GM23248 (cell line): ENCODE data around the gene PREB. TPM values are rescaled to one million over a fixed set of nuclear protein-coding genes. Genes with fewer than 3 reads are reported as not detected.
A peak's percentile ranks its signal among the peaks of the same experiment; 100 is the strongest.

ENCODE experiments used
- DNase-seq: peaks from one replicate; pipeline ENCODE4 v3.0.0-alpha.2; 2015
- H2AFZ ChIP-seq: fragments of 200-600 bp; sonication (generic); 2 replicates; pipeline ENCODE4 v1.6.1; 2016; ENCODE audit warnings: antibody characterized with exemption
- H3F3A ChIP-seq: fragments of 200-600 bp; sonication (generic); 2 replicates; pipeline ENCODE4 v1.6.1; 2016; ENCODE audit warnings: mild to moderate bottlenecking, antibody characterized with exemption, mixed run types; ENCODE audit not compliant: insufficient read depth
- H3K27ac ChIP-seq: fragments of 200-600 bp; sonication (generic); 2 replicates; pipeline ENCODE4 v1.5.1; 2016; ENCODE audit warnings: mild to moderate bottlenecking
- H3K27me3 ChIP-seq: fragments of 200-600 bp; sonication (generic); replicated peaks from 2 replicates; pipeline ENCODE4 v1.6.1; 2016; ENCODE audit warnings: mild to moderate bottlenecking; ENCODE audit not compliant: insufficient read depth
- H3K36me3 ChIP-seq: fragments of 200-600 bp; sonication (generic); 2 replicates; pipeline ENCODE4 v1.6.1; 2016; ENCODE audit warnings: low read depth, mild to moderate bottlenecking
- H3K4me1 ChIP-seq: fragments of 200-600 bp; sonication (generic); 2 replicates; pipeline ENCODE4 v1.6.1; 2016; ENCODE audit warnings: mild to moderate bottlenecking; ENCODE audit not compliant: insufficient read depth
- H3K4me2 ChIP-seq: fragments of 200-600 bp; sonication (generic); one replicate; pipeline ENCODE4 v1.6.1; 2016; ENCODE audit warnings: mild to moderate bottlenecking; ENCODE audit not compliant: unreplicated experiment
- H3K4me3 ChIP-seq: fragments of 200-600 bp; sonication (generic); 2 replicates; pipeline ENCODE4 v1.5.1; 2016; ENCODE audit warnings: mild to moderate bottlenecking
- H3K79me2 ChIP-seq: fragments of 200-600 bp; sonication (generic); 2 replicates; pipeline ENCODE4 v1.6.1; 2016; ENCODE audit warnings: mild to moderate bottlenecking; ENCODE audit not compliant: insufficient read depth
- H3K9ac ChIP-seq: fragments of 200-600 bp; sonication (generic); 2 replicates; pipeline ENCODE4 v1.6.1; 2016; ENCODE audit warnings: mild to moderate bottlenecking
- H3K9me2 ChIP-seq: fragments of 200-600 bp; sonication (generic); 2 replicates; pipeline ENCODE4 v1.6.1; 2016; ENCODE audit warnings: mixed run types, mild to moderate bottlenecking, moderate library complexity; ENCODE audit not compliant: insufficient read depth
- H3K9me3 ChIP-seq: fragments of 200-600 bp; sonication (generic); one replicate; pipeline ENCODE4 v1.6.1; 2017; ENCODE audit warnings: low read depth
- H4K20me1 ChIP-seq: fragments of 200-600 bp; sonication (generic); 2 replicates; pipeline ENCODE4 v1.6.0; 2016; ENCODE audit not compliant: insufficient read depth
- EZH2 ChIP-seq: fragments of 200-600 bp; sonication (generic); IDR thresholded peaks from 2 replicates; pipeline ENCODE4 v1.6.1; 2018; ENCODE audit warnings: antibody characterized with exemption, mild to moderate bottlenecking; ENCODE audit not compliant: insufficient read depth, poor library complexity, severe bottlenecking
- EZH2phosphoT487 ChIP-seq: fragments of 200-600 bp; sonication (generic); IDR thresholded peaks from 2 replicates; pipeline ENCODE4 v1.6.1; 2018; ENCODE audit warnings: antibody characterized with exemption, moderate library complexity, mild to moderate bottlenecking, low read depth; ENCODE audit not compliant: insufficient read depth
- WGBS, 2 experiments: methylation state at CpG; one replicate each; pipeline ENCODE4 v1.1.6; 2015 to 2017; ENCODE audit warnings: low lambda C conversion rate in 2 of 2, low coverage in 1 of 2; ENCODE audit errors: missing lambda C conversion rate in 2 of 2; 5-methylcytosine and 5-hydroxymethylcytosine counted together
- in situ Hi-C: fragments of 300-500 bp; cut with MboI; formaldehyde crosslinking; loops from 2 replicates; pipeline ENCODE4 v1.15.0; 2020
- polyA plus RNA-seq: library from polyadenylated mRNA; unstranded; fragments of >200 nt; fragmentation: Nextera tagmentation; extraction: Ambion mirVana; gene quantifications from 2 replicates; pipeline ENCODE4 v1.2.1, GENCODE V29; 2016
- total RNA-seq: library from RNA; depleted of rRNA; stranded (reverse); fragments of >200 nt; shearing (Covaris generic); gene quantifications from 2 replicates; pipeline ENCODE4 v1.2.3, GENCODE V29; 2014

PREB gene
- total and polyA plus RNA-seq, 2 experiments from 2014 or later, result 45.0 to 52.2 TPM

- Histone ChIP-seq H3K9me3 (no peaks in the 10 kb centered on the region), H3K9me2 (no peaks in the 10 kb centered on the region), H3K36me3 (no peaks in the 10 kb centered on the region), H3K27me3 (0 out of 2 replicates have a peak, but pooled peaks cover 5% of the 10 kb centered on the region), H3K27ac (no peak overlapping the region), H4K20me1 (no peaks in the 10 kb centered on the region), H3K4me3 (no peak overlapping the region), H3K4me1 (no peaks in the 10 kb centered on the region), H3K4me2 (no peak overlapping the region), H3F3A (no peaks in the 10 kb centered on the region), H2AFZ (no peak overlapping the region), H3K79me2 (no peaks in the 10 kb centered on the region), H3K9ac (no peak overlapping the region)
- TF ChIP-seq EZH2 (no peak), EZH2phosphoT487 (no peak)
- 58% methylated on average over 9 of the region's 9 CpGs for WGBS, 2 experiments
- no peak for DNase-seq
- in situ Hi-C loops, result no loop called here
Measured at GRCh38 chr2:27155069-27155520, 20.7 kb upstream of the PREB start.

GRCh38 chr2:27154488-27154887 lies 20.1 kb upstream of the PREB start:
- TF ChIP-seq EZH2 (no peak), EZH2phosphoT487 (no peak)
- Histone ChIP-seq H2AFZ (no peak overlapping the region), H3K9me2 (no peaks in the 10 kb centered on the region), H3K27me3 (0 out of 2 replicates have a peak, but pooled peaks cover 5% of the 10 kb centered on the region), H3K4me2 (no peak overlapping the region), H3K4me3 (no peak overlapping the region), H3K36me3 (no peaks in the 10 kb centered on the region), H3K9ac (no peak overlapping the region), H3K4me1 (no peaks in the 10 kb centered on the region), H3K9me3 (no peaks in the 10 kb centered on the region), H3K27ac (no peak overlapping the region), H3K79me2 (no peaks in the 10 kb centered on the region), H3F3A (no peaks in the 10 kb centered on the region), H4K20me1 (no peaks in the 10 kb centered on the region)
- DNase-seq, result no peak
- WGBS, 2 experiments, result 75 to 77% methylated on average over 6 of the region's 6 CpGs
- in situ Hi-C loops, result no loop called here

- H3K4me2 ChIP-seq, result no peak overlapping the region
- H3F3A ChIP-seq, result no peaks in the 10 kb centered on the region
- no peaks in the 10 kb centered on the region for H4K20me1 ChIP-seq
- WGBS, 2 experiments, result 15 to 19% methylated on average over 2 of the region's 2 CpGs
- H3K4me3 ChIP-seq, result no peak overlapping the region
- H3K9me2 ChIP-seq, result no peaks in the 10 kb centered on the region
- in situ Hi-C loops, result no loop called here
- no peak overlapping the region for H3K27ac ChIP-seq
- H3K9me3 ChIP-seq, result no peaks in the 10 kb centered on the region
- no peaks in the 10 kb centered on the region for H3K4me1 ChIP-seq
- H2AFZ ChIP-seq, result no peak overlapping the region
- H3K27me3 ChIP-seq, result 0 out of 2 replicates have a peak, but pooled peaks cover 3% of the 10 kb centered on the region
- H3K36me3 ChIP-seq, result no peaks in the 10 kb centered on the region
- TF ChIP-seq EZH2phosphoT487, result no peak
- no peak for TF ChIP-seq EZH2
- DNase-seq, result peak; percentile 83
- H3K79me2 ChIP-seq, result no peaks in the 10 kb centered on the region
- H3K9ac ChIP-seq, result no peak overlapping the region
Measured at GRCh38 chr2:27152796-27153464, 18.5 kb upstream of the PREB start.

GRCh38 chr2:27152102-27152795 lies 17.8 kb upstream of the PREB start:
- Histone ChIP-seq H3K9me2 (no peaks in the 10 kb centered on the region), H3K27me3 (0 out of 2 replicates have a peak, but pooled peaks cover 3% of the 10 kb centered on the region), H3F3A (no peaks in the 10 kb centered on the region), H3K4me1 (no peaks in the 10 kb centered on the region), H3K9ac (no peak overlapping the region), H3K79me2 (no peaks in the 10 kb centered on the region), H3K9me3 (no peaks in the 10 kb centered on the region), H2AFZ (no peak overlapping the region), H3K27ac (no peak overlapping the region), H4K20me1 (no peaks in the 10 kb centered on the region), H3K36me3 (no peaks in the 10 kb centered on the region), H3K4me2 (no peak overlapping the region), H3K4me3 (no peak overlapping the region)
- TF ChIP-seq EZH2phosphoT487, result no peak
- in situ Hi-C loops, result no loop called here
- DNase-seq, result no peak
- 86 to 88% methylated on average over 8 of the region's 8 CpGs for WGBS, 2 experiments
